Activated CD4-positive, alpha-beta T cell treated with anti-CD3 and anti-CD28 coated beads for 36 hours (primary cell): Measurements from ENCODE around the gene BANF1. TPM values are rescaled to one million over a fixed set of nuclear protein-coding genes. Genes with fewer than 3 reads are reported as not detected.
"Not testable (repeated sequence)": the region's sequence is repeated elsewhere in the genome, so short reads cannot be mapped to it uniquely, and the experiment has no call there.

Experiments
- ATAC-seq: fragments of 200-7000 bp; cut with Tn5 transposase; one replicate; pipeline ENCODE4 v1.10.0; 2021; ENCODE audit warnings: mild to moderate bottlenecking, moderate library complexity
- CTCF ChIA-PET: fragments of 350-600 bp; sonication (Branson Sonifier 250); formaldehyde crosslinking; loops from one replicate; lab custom pipeline; 2021; ENCODE audit warnings: antibody characterized with exemption; lab: Charles Lee
- POLR2A ChIA-PET: fragments of 350-600 bp; sonication (Branson Sonifier 250); formaldehyde crosslinking; loops from one replicate; lab custom pipeline; 2021; ENCODE audit warnings: antibody characterized with exemption, inconsistent platforms; lab: Charles Lee
- DNase-seq: peaks from one replicate; pipeline ENCODE4 v3.0.0-alpha.2; 2020
- H3K27ac Mint-ChIP-seq: one replicate; pipeline ENCODE4 v1.8.0; 2021; ENCODE audit warnings: mixed read lengths
- H3K27me3 Mint-ChIP-seq: one replicate; pipeline ENCODE4 v1.8.0; 2021; ENCODE audit warnings: mixed read lengths
- H3K36me3 Mint-ChIP-seq: one replicate; pipeline ENCODE4 v1.8.0; 2021; ENCODE audit warnings: low read depth, mixed read lengths
- H3K4me1 Mint-ChIP-seq: one replicate; pipeline ENCODE4 v1.8.0; 2021; ENCODE audit warnings: mixed read lengths
- H3K4me3 Mint-ChIP-seq: one replicate; pipeline ENCODE4 v1.8.0; 2021; ENCODE audit warnings: mild to moderate bottlenecking, moderate library complexity, mixed read lengths
- H3K9me3 Mint-ChIP-seq: one replicate; pipeline ENCODE4 v1.8.0; 2021; ENCODE audit warnings: low read depth, mixed read lengths
- intact Hi-C, 2 experiments: fragments of 100-400 bp; cut with DNase I in 1 of 2; cut with micrococcal nuclease in 1 of 2; formaldehyde crosslinking; loops; one replicate each; pipeline versions ENCODE4 v1.14.2 to v1.15.1; 2022 to 2024; cut with DNase I, micrococcal nuclease
- total RNA-seq, 2 experiments: library from RNA; stranded (reverse); gene quantifications; one replicate each; pipeline ENCODE4 v1.2.3, GENCODE V29; 2021

The BANF1 gene
- total RNA-seq, 2 experiments from 2014 or later, result 233 to 293 TPM

GRCh38 chr11:66003291-66003690 lies 988 bp downstream of the BANF1 start:
- Mint-ChIP-seq H3K4me3 (peak overlapping the region; percentile 100), H3K27me3 (no peaks in the 10 kb centered on the region), H3K9me3 (no peaks in the 10 kb centered on the region), H3K27ac (peak overlapping the region; percentile 85), H3K4me1 (peaks cover 33% of the 10 kb centered on the region), H3K36me3 (peaks cover 49% of the 10 kb centered on the region)
- intact Hi-C loops, result loop anchor here (2.0 to 5.0 kb wide), 6 partner anchors 20 to 589 kb away; partner anchors contain the start of genes CCDC87 (in 1 of the 2), CCS (in 1 of the 2), KAT5 (in 1 of the 2) and SF3B2 (in 1 of the 2)
- DNase-seq, result no peak
- no peak for ATAC-seq
- CTCF ChIA-PET, result interaction anchor here (1.1 to 1.5 kb wide), 6 partner anchors 8 to 132 kb away, joined by 3 to 7 read pairs (median 4); partner anchors contain the start of genes CST6, FIBP and SART1
- POLR2A ChIA-PET, result interaction anchor here (0.7 to 1.5 kb wide), 2 partner anchors 115 to 192 kb away, joined by 4 to 5 read pairs; partner anchors contain the start of gene FIBP

GRCh38 chr11:66004186-66004585 lies 1.9 kb downstream of the BANF1 start:
- ATAC-seq (no peak), DNase-seq (no peak)
- Mint-ChIP-seq H3K36me3 (peaks cover 42% of the 10 kb centered on the region), H3K9me3 (no peaks in the 10 kb centered on the region), H3K4me3 (peak overlapping the region; percentile 55), H3K4me1 (peaks cover 32% of the 10 kb centered on the region), H3K27me3 (no peaks in the 10 kb centered on the region), H3K27ac (peak overlapping the region; percentile 60)
- ChIA-PET CTCF (interaction anchor here (1.0 kb wide), 1 partner anchor 18 kb away, joined by 4 read pairs; no protein-coding TSS in a partner anchor), POLR2A (interaction anchor here (0.8 kb wide), 1 partner anchor 18 kb away, joined by 3 read pairs; no protein-coding TSS in a partner anchor)
- intact Hi-C loops, result loop anchor here (5.0 kb wide), 3 partner anchors 48 to 588 kb away; partner anchors contain the start of genes CCDC87 (in 1 of the 2), CCS (in 1 of the 2), KAT5 (in 1 of the 2) and SF3B2 (in 1 of the 2)

GRCh38 chr11:66006134-66006890 lies 4.0 kb downstream of the BANF1 start:
- H3K27me3 Mint-ChIP-seq, result peaks cover 3% of the 10 kb centered on the region
- no peak for ATAC-seq
- H3K27ac Mint-ChIP-seq, result peak overlapping the region; percentile 32
- DNase-seq, result no peak
- no peak overlapping the region for H3K4me3 Mint-ChIP-seq
- POLR2A ChIA-PET, result interaction anchor here (1.0 kb wide), 1 partner anchor 116 kb away, joined by 4 read pairs; the partner anchor contains the start of gene CCDC85B
- intact Hi-C loops, result no loop called here
- no peaks in the 10 kb centered on the region for H3K9me3 Mint-ChIP-seq
- peaks cover 15% of the 10 kb centered on the region for H3K4me1 Mint-ChIP-seq
- CTCF ChIA-PET, result interaction anchor here (0.6 to 2.4 kb wide), 2 partner anchors 16 kb away, joined by 3 to 9 read pairs; no protein-coding TSS in a partner anchor
- H3K36me3 Mint-ChIP-seq, result peaks cover 25% of the 10 kb centered on the region

- peaks cover 6% of the 10 kb centered on the region for H3K27me3 Mint-ChIP-seq
- ChIA-PET POLR2A (no interaction called here), CTCF (interaction anchor here (2.4 kb wide), 1 partner anchor 16 kb away, joined by 9 read pairs; no protein-coding TSS in a partner anchor)
- H3K4me3 Mint-ChIP-seq, result no peak overlapping the region
- DNase-seq (no peak), ATAC-seq (no peak)
- intact Hi-C loops, result no loop called here
- no peak overlapping the region for H3K27ac Mint-ChIP-seq
- H3K9me3 Mint-ChIP-seq, result no peaks in the 10 kb centered on the region
- peaks cover 23% of the 10 kb centered on the region for H3K36me3 Mint-ChIP-seq
- peaks cover 15% of the 10 kb centered on the region for H3K4me1 Mint-ChIP-seq
Measured at GRCh38 chr11:66006891-66007176, 4.5 kb downstream of the BANF1 start.

GRCh38 chr11:66007201-66007634 lies 4.9 kb downstream of the BANF1 start:
- Mint-ChIP-seq H3K9me3 (no peaks in the 10 kb centered on the region), H3K4me1 (peaks cover 15% of the 10 kb centered on the region), H3K36me3 (peaks cover 21% of the 10 kb centered on the region), H3K27ac (no peak overlapping the region), H3K4me3 (no peak overlapping the region), H3K27me3 (peaks cover 6% of the 10 kb centered on the region)
- ChIA-PET POLR2A (no interaction called here), CTCF (interaction anchor here (0.9 to 2.4 kb wide), 2 partner anchors 15 to 40 kb away, joined by 3 to 9 read pairs; no protein-coding TSS in a partner anchor)
- DNase-seq (no peak), ATAC-seq (no peak)
- intact Hi-C loops, result no loop called here

GRCh38 chr11:66008095-66008467 lies 5.8 kb downstream of the BANF1 start:
- intact Hi-C loops, result no loop called here
- CTCF ChIA-PET, result interaction anchor here (0.6 to 2.4 kb wide), 5 partner anchors 15 to 70 kb away, joined by 3 to 9 read pairs (median 3); no protein-coding TSS in a partner anchor
- peaks cover 19% of the 10 kb centered on the region for H3K36me3 Mint-ChIP-seq

GRCh38 chr11:66008468-66009101 lies 6.3 kb downstream of the BANF1 start:
- no peak for DNase-seq
- Mint-ChIP-seq H3K36me3 (peaks cover 16% of the 10 kb centered on the region), H3K27me3 (peaks cover 14% of the 10 kb centered on the region), H3K9me3 (no peaks in the 10 kb centered on the region), H3K4me3 (no peak overlapping the region), H3K27ac (no peak overlapping the region), H3K4me1 (peaks cover 7% of the 10 kb centered on the region)
- POLR2A ChIA-PET, result interaction anchor here (0.6 kb wide), 1 partner anchor 1317 kb away, joined by 3 read pairs; no protein-coding TSS in a partner anchor
- CTCF ChIA-PET, result interaction anchor here (0.6 to 2.4 kb wide), 5 partner anchors 14 to 124 kb away, joined by 3 to 9 read pairs (median 4); no protein-coding TSS in a partner anchor
- ATAC-seq, result no peak
- intact Hi-C loops, result no loop called here

More at GRCh38 chr11:66008095-66008467, 5.8 kb downstream of the BANF1 start:
- POLR2A ChIA-PET, result interaction anchor here (0.6 kb wide), 1 partner anchor 1318 kb away, joined by 3 read pairs; no protein-coding TSS in a partner anchor
- no peak for ATAC-seq
- H3K9me3 Mint-ChIP-seq, result no peaks in the 10 kb centered on the region
- peaks cover 10% of the 10 kb centered on the region for H3K27me3 Mint-ChIP-seq
- H3K4me3 Mint-ChIP-seq, result no peak overlapping the region
- H3K4me1 Mint-ChIP-seq, result peaks cover 12% of the 10 kb centered on the region
- DNase-seq, result no peak
- H3K27ac Mint-ChIP-seq, result no peak overlapping the region

- H3K4me1 Mint-ChIP-seq, DNase-seq, H3K4me3 Mint-ChIP-seq, H3K27ac Mint-ChIP-seq, H3K36me3 Mint-ChIP-seq, POLR2A ChIA-PET, H3K9me3 Mint-ChIP-seq, intact Hi-C loops, ATAC-seq: not testable (repeated sequence)
- peaks cover 18% of the 10 kb centered on the region for H3K27me3 Mint-ChIP-seq
- CTCF ChIA-PET, result interaction anchor here (0.6 to 1.2 kb wide), 3 partner anchors 13 to 35 kb away, joined by 3 to 7 read pairs (median 4); no protein-coding TSS in a partner anchor
Measured at GRCh38 chr11:66010036-66010435, 7.7 kb downstream of the BANF1 start.

GRCh38 chr11:66011239-66011784 lies 9.0 kb downstream of the BANF1 start:
- no peaks in the 10 kb centered on the region for H3K4me1 Mint-ChIP-seq
- POLR2A ChIA-PET, result no interaction called here
- H3K36me3 Mint-ChIP-seq, result no peaks in the 10 kb centered on the region
- H3K27me3 Mint-ChIP-seq, result peaks cover 18% of the 10 kb centered on the region
- CTCF ChIA-PET, result interaction anchor here (0.7 to 3.3 kb wide), 4 partner anchors 9 to 251 kb away, joined by 3 to 16 read pairs (median 4); partner anchors contain the start of gene BANF1
- H3K4me3 Mint-ChIP-seq, result no peak overlapping the region
- intact Hi-C loops, result no loop called here
- ATAC-seq (no peak), DNase-seq (no peak)
- no peaks in the 10 kb centered on the region for H3K9me3 Mint-ChIP-seq
- no peak overlapping the region for H3K27ac Mint-ChIP-seq

GRCh38 chr11:66011785-66012303 lies 9.5 kb downstream of the BANF1 start, which contains the start of gene CST6:
Gene CST6, plus strand, starts transcription at chr11:66012008. Its CDS starts 37 bp downstream, at chr11:66012045.
- no peak for DNase-seq
- no peak within 1 kb of the TSS for H3K27ac Mint-ChIP-seq
- no peak within 1 kb of the TSS for H3K4me3 Mint-ChIP-seq
- ATAC-seq, result peak; percentile 42
- no peaks in the 10 kb centered on the region for H3K36me3 Mint-ChIP-seq
- H3K4me1 Mint-ChIP-seq, result no peaks in the 10 kb centered on the region
- ChIA-PET CTCF (interaction anchor here (0.7 to 3.3 kb wide), 5 partner anchors 9 to 251 kb away, joined by 3 to 16 read pairs (median 4); partner anchors contain the start of gene BANF1), POLR2A (no interaction called here)
- peaks cover 18% of the 10 kb centered on the region for H3K27me3 Mint-ChIP-seq
- intact Hi-C loops, result no loop called here
- no peaks in the 10 kb centered on the region for H3K9me3 Mint-ChIP-seq
